Vagina (tissue), 2 donors: ENCODE results near the gene EXOC2.

Source experiments
- POLR2A ChIP-seq, 2 donors: fragments of 450-650 bp; IDR thresholded peaks; one replicate each; pipeline ENCODE4 v1.6.1; 2017; ENCODE audit warnings: antibody characterized with exemption in 2 of 2, mild to moderate bottlenecking in 2 of 2, moderate library complexity in 2 of 2
- TF ChIP-seq, protein P1 (sequence below), 3 experiments: fragments of 450-650 bp in 2 of 3; fragments of 200-600 bp in 1 of 3; sonication (generic) in 1 of 3; IDR thresholded peaks; one replicate each; pipeline ENCODE4 v1.5.1; 2017 to 2019; ENCODE audit warnings: antibody characterized with exemption in 3 of 3, mild to moderate bottlenecking in 2 of 3, moderate library complexity in 2 of 3

DNA sequence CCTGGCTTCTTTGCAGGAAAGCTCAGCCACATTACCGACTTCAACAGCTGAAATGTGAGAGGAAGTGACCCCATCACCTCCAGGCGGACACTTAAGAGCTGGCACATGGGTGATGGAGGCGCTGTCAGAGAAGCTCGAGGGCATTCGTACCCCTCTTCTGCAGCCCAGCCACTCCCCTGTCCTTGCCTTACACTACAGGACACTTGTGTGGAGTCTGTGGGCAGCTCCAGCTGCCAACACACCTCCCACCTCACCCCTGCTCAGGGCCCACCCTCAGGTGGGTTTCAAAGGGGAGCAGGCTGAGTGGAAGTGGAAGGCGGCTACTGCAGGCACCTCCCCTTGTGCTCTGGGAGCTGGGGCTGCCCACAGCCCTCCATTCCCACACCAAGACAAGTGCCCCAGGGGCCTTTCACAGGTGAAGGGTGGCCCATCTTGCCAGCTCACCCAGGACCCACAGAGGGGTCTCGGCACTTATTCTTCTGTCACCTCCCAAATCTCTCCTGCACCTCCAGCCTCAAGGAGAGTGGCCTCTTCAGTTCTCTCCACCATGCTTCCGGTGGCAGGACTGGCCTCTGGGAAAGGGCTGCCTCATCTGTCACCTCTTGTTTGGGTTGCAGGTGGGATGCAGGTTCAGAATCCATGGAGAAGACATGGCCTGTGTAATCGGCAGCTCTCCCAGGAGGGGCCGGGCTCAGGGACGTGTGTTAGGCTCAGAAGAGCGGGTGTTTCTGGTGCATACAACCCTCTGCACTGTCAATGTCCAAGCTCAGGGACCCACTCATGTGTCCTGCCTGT lies 251.6 kb downstream of the EXOC2 start:
- TF ChIP-seq, protein P1, sequence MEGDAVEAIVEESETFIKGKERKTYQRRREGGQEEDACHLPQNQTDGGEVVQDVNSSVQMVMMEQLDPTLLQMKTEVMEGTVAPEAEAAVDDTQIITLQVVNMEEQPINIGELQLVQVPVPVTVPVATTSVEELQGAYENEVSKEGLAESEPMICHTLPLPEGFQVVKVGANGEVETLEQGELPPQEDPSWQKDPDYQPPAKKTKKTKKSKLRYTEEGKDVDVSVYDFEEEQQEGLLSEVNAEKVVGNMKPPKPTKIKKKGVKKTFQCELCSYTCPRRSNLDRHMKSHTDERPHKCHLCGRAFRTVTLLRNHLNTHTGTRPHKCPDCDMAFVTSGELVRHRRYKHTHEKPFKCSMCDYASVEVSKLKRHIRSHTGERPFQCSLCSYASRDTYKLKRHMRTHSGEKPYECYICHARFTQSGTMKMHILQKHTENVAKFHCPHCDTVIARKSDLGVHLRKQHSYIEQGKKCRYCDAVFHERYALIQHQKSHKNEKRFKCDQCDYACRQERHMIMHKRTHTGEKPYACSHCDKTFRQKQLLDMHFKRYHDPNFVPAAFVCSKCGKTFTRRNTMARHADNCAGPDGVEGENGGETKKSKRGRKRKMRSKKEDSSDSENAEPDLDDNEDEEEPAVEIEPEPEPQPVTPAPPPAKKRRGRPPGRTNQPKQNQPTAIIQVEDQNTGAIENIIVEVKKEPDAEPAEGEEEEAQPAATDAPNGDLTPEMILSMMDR (IDR thresholded peaks at IDR 0.05): no peak
- no peak for TF ChIP-seq POLR2A (IDR thresholded peaks at IDR 0.05)
